Ishikawa (cell line): ENCODE measurements around the gene GFOD2.

Experiments
- CEBPB ChIP-seq: IDR thresholded peaks from 2 replicates; pipeline ENCODE4 v1.6.1; 2012
- EGR1 ChIP-seq: IDR thresholded peaks from 2 replicates; pipeline ENCODE4 v1.6.1; 2012
- EP300 ChIP-seq: IDR thresholded peaks from 2 replicates; pipeline ENCODE4 v1.6.1; 2012; ENCODE audit warnings: borderline replicate concordance
- RAD21 ChIP-seq: IDR thresholded peaks from 2 replicates; pipeline ENCODE4 v1.6.1; 2012; ENCODE audit warnings: low read depth
- REST ChIP-seq: IDR thresholded peaks from 2 replicates; pipeline ENCODE4 v1.6.1; 2012; ENCODE audit warnings: low read depth, mild to moderate bottlenecking
- TAF1 ChIP-seq: IDR thresholded peaks from 2 replicates; pipeline ENCODE4 v1.6.1; 2012; ENCODE audit warnings: low read depth, mild to moderate bottlenecking

GRCh38 chr16:67718668-67719047 lies 458 bp downstream of the GFOD2 start:
- TF ChIP-seq CEBPB: no peak
- TF ChIP-seq RAD21: no peak
- no peak for TF ChIP-seq EP300
- TF ChIP-seq EGR1: no peak
- TF ChIP-seq TAF1: no peak
- TF ChIP-seq REST: no peak
